Upper lobe of left lung (tissue), 4 donors: Measurements from ENCODE around the gene CTU2.

ENCODE experiments used
- CTCF ChIP-seq, 6 experiments: fragments of 450-650 bp in 4 of 6; fragments of 200-600 bp in 2 of 6; sonication (generic) in 2 of 6; IDR thresholded peaks; one replicate each; pipeline ENCODE4 v1.5.1; 2016 to 2019; ENCODE audit warnings: antibody characterized with exemption in 6 of 6
- EP300 ChIP-seq, 4 donors: sonication (generic); formaldehyde crosslinking; IDR thresholded peaks; one replicate each; pipeline ENCODE4 v1.5.1; 2017; ENCODE audit warnings: antibody characterized with exemption in 4 of 4, control low read depth in 2 of 4

GRCh38 chr16:88736088-88736487, 29.8 kb downstream of the CTU2 start:
- TF ChIP-seq CTCF (IDR thresholded peaks at IDR 0.05): no peak
- no peak for TF ChIP-seq EP300 (IDR thresholded peaks at IDR 0.05)
